ENCODE measurements around the gene LRTM1. TPM values are rescaled to one million over a fixed set of nuclear protein-coding genes. Genes with fewer than 3 reads are reported as not detected.

The LRTM1 gene
- total RNA-seq, 2 experiments from 2014 or later: not detected

- Mint-ChIP-seq H3K27me3 (no peaks in the 10 kb centered on the region), H3K4me3 (no peak overlapping the region), H3K36me3 (ENCODE audit: low read depth) (no peaks in the 10 kb centered on the region), H3K27ac (no peak overlapping the region), H3K9me3 (no peaks in the 10 kb centered on the region), H3K4me1 (no peaks in the 10 kb centered on the region)
- DNase-seq: no peak
- ChIA-PET POLR2A (no interaction called here), CTCF (no interaction called here)
Measured at GRCh38 chr3:54875596-54876268, 52.1 kb downstream of the LRTM1 start.

GRCh38 chr3:54874816-54875556 is 52.9 kb downstream of the LRTM1 start:
- H3K4me1 Mint-ChIP-seq: no peaks in the 10 kb centered on the region
- ChIA-PET CTCF (no interaction called here), POLR2A (no interaction called here)
- DNase-seq: no peak
- no peaks in the 10 kb centered on the region for H3K27me3 Mint-ChIP-seq
- H3K4me3 Mint-ChIP-seq: no peak overlapping the region
- H3K9me3 Mint-ChIP-seq: no peaks in the 10 kb centered on the region
- H3K27ac Mint-ChIP-seq: no peak overlapping the region
- no peaks in the 10 kb centered on the region for H3K36me3 Mint-ChIP-seq (ENCODE audit: low read depth)

GRCh38 chr3:54873059-54874010 is 54.5 kb downstream of the LRTM1 start:
- no peaks in the 10 kb centered on the region for H3K36me3 Mint-ChIP-seq (ENCODE audit: low read depth)
- H3K27me3 Mint-ChIP-seq: no peaks in the 10 kb centered on the region
- H3K4me3 Mint-ChIP-seq: no peak overlapping the region
- DNase-seq: no peak
- H3K9me3 Mint-ChIP-seq: no peaks in the 10 kb centered on the region
- CTCF ChIA-PET: no interaction called here
- POLR2A ChIA-PET: no interaction called here
- no peaks in the 10 kb centered on the region for H3K4me1 Mint-ChIP-seq
- H3K27ac Mint-ChIP-seq: no peak overlapping the region

- no peaks in the 10 kb centered on the region for H3K4me1 Mint-ChIP-seq
- POLR2A ChIA-PET: no interaction called here
Measured at GRCh38 chr3:54871867-54872266, 56.0 kb downstream of the LRTM1 start.

GRCh38 chr3:54870423-54870822 is 57.4 kb downstream of the LRTM1 start:
- no peak overlapping the region for H3K27ac Mint-ChIP-seq
- H3K36me3 Mint-ChIP-seq (ENCODE audit: low read depth): no peaks in the 10 kb centered on the region
- H3K9me3 Mint-ChIP-seq: no peaks in the 10 kb centered on the region
- ChIA-PET CTCF (no interaction called here), POLR2A (no interaction called here)
- no peaks in the 10 kb centered on the region for H3K4me1 Mint-ChIP-seq
- H3K27me3 Mint-ChIP-seq: no peaks in the 10 kb centered on the region
- H3K4me3 Mint-ChIP-seq: no peak overlapping the region
- no peak for DNase-seq

More at GRCh38 chr3:54871867-54872266, 56.0 kb downstream of the LRTM1 start:
- Mint-ChIP-seq H3K4me3 (no peak overlapping the region), H3K27me3 (no peaks in the 10 kb centered on the region), H3K9me3 (no peaks in the 10 kb centered on the region), H3K27ac (no peak overlapping the region), H3K36me3 (ENCODE audit: low read depth) (no peaks in the 10 kb centered on the region)
- no peak for DNase-seq
- CTCF ChIA-PET: no interaction called here
